ENCODE measurements around the gene BRD2. TPM values are rescaled to one million over a fixed set of nuclear protein-coding genes. Genes with fewer than 3 reads are reported as not detected.
A peak's percentile ranks its signal among the peaks of the same experiment; 100 is the strongest.

Gene BRD2
- total RNA-seq (2014; rRNA removed; shearing (Covaris generic)), result 76.3 and 118 TPM in 2 replicates

- Histone ChIP-seq H3K36me3 (peaks cover 28% of the 10 kb centered on the region), H3K4me1 (replicated peaks) (peaks cover 27% of the 10 kb centered on the region), H3K4me3 (peak within 1 kb of the TSS; percentile 57), H3K27me3 (replicated peaks) (no peaks in the 10 kb centered on the region), H3K9me3 (replicated peaks) (no peaks in the 10 kb centered on the region), H3K27ac (peak within 1 kb of the TSS; percentile 99)
- DNase-seq (ENCODE audit: low read depth in 1 of 2, low spot score in 2 of 2), result peak; percentile 97 to 98
Measured at GRCh38 chr6:32968093-32968866, at the start of gene BRD2. Gene BRD2 (plus strand): TSS chr6:32968594. CDS start chr6:32972899, 4,305 bp downstream.

- Histone ChIP-seq H3K27me3 (replicated peaks) (peaks cover 52% of the 10 kb centered on the region), H3K36me3 (no peaks in the 10 kb centered on the region), H3K9me3 (replicated peaks) (no peaks in the 10 kb centered on the region), H3K27ac (no peak overlapping the region), H3K4me1 (replicated peaks) (no peaks in the 10 kb centered on the region), H3K4me3 (no peak overlapping the region)
- no peak for DNase-seq (ENCODE audit: low read depth in 1 of 2, low spot score in 2 of 2)
Measured at GRCh38 chr6:32920715-32921114, 47.7 kb upstream of the BRD2 start.

- Histone ChIP-seq H3K27ac (no peak overlapping the region), H3K4me3 (no peak overlapping the region), H3K36me3 (no peaks in the 10 kb centered on the region), H3K4me1 (replicated peaks) (no peaks in the 10 kb centered on the region), H3K27me3 (replicated peaks) (peaks cover 43% of the 10 kb centered on the region), H3K9me3 (replicated peaks) (no peaks in the 10 kb centered on the region)
- DNase-seq (ENCODE audit: low read depth in 1 of 2, low spot score in 2 of 2), result no peak
Measured at GRCh38 chr6:32922083-32922482, 46.3 kb upstream of the BRD2 start.

- DNase-seq (ENCODE audit: low read depth in 1 of 2, low spot score in 2 of 2), result no peak
- Histone ChIP-seq H3K9me3 (replicated peaks) (no peaks in the 10 kb centered on the region), H3K27ac (no peak overlapping the region)
Measured at GRCh38 chr6:32931211-32931610, 37.2 kb upstream of the BRD2 start.

GRCh38 chr6:32932132-32932868, 36.1 kb upstream of the BRD2 start:
- Histone ChIP-seq H3K36me3 (no peaks in the 10 kb centered on the region), H3K4me1 (replicated peaks) (no peaks in the 10 kb centered on the region), H3K4me3 (no peak overlapping the region), H3K27me3 (replicated peaks) (peaks cover 48% of the 10 kb centered on the region), H3K27ac (no peak overlapping the region), H3K9me3 (replicated peaks) (no peaks in the 10 kb centered on the region)
- peak in 1 of 2 experiments; percentile 9 for DNase-seq (ENCODE audit: low read depth in 1 of 2, low spot score in 2 of 2)

More at GRCh38 chr6:32931211-32931610, 37.2 kb upstream of the BRD2 start:
- H3K4me3 ChIP-seq, result no peak overlapping the region
- H3K27me3 ChIP-seq (replicated peaks), result peaks cover 41% of the 10 kb centered on the region
- H3K4me1 ChIP-seq (replicated peaks), result no peaks in the 10 kb centered on the region
- no peaks in the 10 kb centered on the region for H3K36me3 ChIP-seq

- DNase-seq (ENCODE audit: low read depth in 1 of 2, low spot score in 2 of 2), result peak; percentile 68 to 76
- no peak overlapping the region for H3K27ac ChIP-seq
- H3K9me3 ChIP-seq (replicated peaks), result no peaks in the 10 kb centered on the region
- H3K4me3 ChIP-seq, result no peak overlapping the region
- peaks cover 51% of the 10 kb centered on the region for H3K27me3 ChIP-seq (replicated peaks)
- no peaks in the 10 kb centered on the region for H3K4me1 ChIP-seq (replicated peaks)
- no peaks in the 10 kb centered on the region for H3K36me3 ChIP-seq
Measured at GRCh38 chr6:32933661-32934085, 34.7 kb upstream of the BRD2 start.

- Histone ChIP-seq H3K4me3 (no peak overlapping the region), H3K36me3 (no peaks in the 10 kb centered on the region), H3K9me3 (replicated peaks) (no peaks in the 10 kb centered on the region), H3K27me3 (replicated peaks) (peaks cover 49% of the 10 kb centered on the region), H3K4me1 (replicated peaks) (no peaks in the 10 kb centered on the region), H3K27ac (no peak overlapping the region)
- DNase-seq (ENCODE audit: low read depth in 1 of 2, low spot score in 2 of 2), result no peak
Measured at GRCh38 chr6:32935551-32936238, 32.7 kb upstream of the BRD2 start.

GRCh38 chr6:32936239-32937152, 31.9 kb upstream of the BRD2 start:
- Histone ChIP-seq H3K27me3 (replicated peaks) (peaks cover 47% of the 10 kb centered on the region), H3K9me3 (replicated peaks) (no peaks in the 10 kb centered on the region), H3K36me3 (no peaks in the 10 kb centered on the region), H3K4me3 (no peak overlapping the region), H3K4me1 (replicated peaks) (no peaks in the 10 kb centered on the region), H3K27ac (no peak overlapping the region)
- DNase-seq (ENCODE audit: low read depth in 1 of 2, low spot score in 2 of 2), result no peak

- no peaks in the 10 kb centered on the region for H3K36me3 ChIP-seq
- no peaks in the 10 kb centered on the region for H3K4me1 ChIP-seq (replicated peaks)
- H3K4me3 ChIP-seq, result no peak overlapping the region
- DNase-seq (ENCODE audit: low read depth in 1 of 2, low spot score in 2 of 2), result no peak
- peaks cover 50% of the 10 kb centered on the region for H3K27me3 ChIP-seq (replicated peaks)
- no peak overlapping the region for H3K27ac ChIP-seq
- H3K9me3 ChIP-seq (replicated peaks), result no peaks in the 10 kb centered on the region
Measured at GRCh38 chr6:32937230-32937633, 31.2 kb upstream of the BRD2 start.

- no peaks in the 10 kb centered on the region for H3K4me1 ChIP-seq (replicated peaks)
- peaks cover 53% of the 10 kb centered on the region for H3K27me3 ChIP-seq (replicated peaks)
- no peaks in the 10 kb centered on the region for H3K36me3 ChIP-seq
- no peak overlapping the region for H3K4me3 ChIP-seq
- no peaks in the 10 kb centered on the region for H3K9me3 ChIP-seq (replicated peaks)
- no peak overlapping the region for H3K27ac ChIP-seq
- DNase-seq (ENCODE audit: low read depth in 1 of 2, low spot score in 2 of 2), result no peak
Measured at GRCh38 chr6:32938494-32938893, 29.9 kb upstream of the BRD2 start.

GRCh38 chr6:32940656-32941213, 27.7 kb upstream of the BRD2 start, which contains the start of gene HLA-DMB:
Gene HLA-DMB (minus strand): TSS chr6:32941028. CDS start chr6:32940807, 221 bp downstream.
- H3K4me3 ChIP-seq, result no peak within 1 kb of the TSS
- H3K27me3 ChIP-seq (replicated peaks), result peaks cover 38% of the 10 kb centered on the region
- no peaks in the 10 kb centered on the region for H3K36me3 ChIP-seq
- DNase-seq (ENCODE audit: low read depth in 1 of 2, low spot score in 2 of 2), result peak in 1 of 2 experiments; percentile 30
- no peaks in the 10 kb centered on the region for H3K9me3 ChIP-seq (replicated peaks)
- H3K4me1 ChIP-seq (replicated peaks), result no peaks in the 10 kb centered on the region
- H3K27ac ChIP-seq, result no peak within 1 kb of the TSS

GRCh38 chr6:32941214-32941768, 27.1 kb upstream of the BRD2 start:
- Histone ChIP-seq H3K4me3 (no peak overlapping the region), H3K27me3 (replicated peaks) (peaks cover 40% of the 10 kb centered on the region), H3K27ac (no peak overlapping the region), H3K4me1 (replicated peaks) (no peaks in the 10 kb centered on the region), H3K9me3 (replicated peaks) (no peaks in the 10 kb centered on the region), H3K36me3 (no peaks in the 10 kb centered on the region)
- no peak for DNase-seq (ENCODE audit: low read depth in 1 of 2, low spot score in 2 of 2)
